NT2/D1 (cell line): ENCODE data around the gene RUNX2.

ENCODE experiments used
- YY1 ChIP-seq: IDR thresholded peaks from 2 replicates; pipeline ENCODE4 v1.6.1; 2011; ENCODE audit not compliant: insufficient read length, insufficient read depth
- ZNF274 ChIP-seq: IDR thresholded peaks from 2 replicates; pipeline ENCODE4 v1.6.1; 2011; ENCODE audit warnings: mild to moderate bottlenecking, low read depth, low read length

DNA sequence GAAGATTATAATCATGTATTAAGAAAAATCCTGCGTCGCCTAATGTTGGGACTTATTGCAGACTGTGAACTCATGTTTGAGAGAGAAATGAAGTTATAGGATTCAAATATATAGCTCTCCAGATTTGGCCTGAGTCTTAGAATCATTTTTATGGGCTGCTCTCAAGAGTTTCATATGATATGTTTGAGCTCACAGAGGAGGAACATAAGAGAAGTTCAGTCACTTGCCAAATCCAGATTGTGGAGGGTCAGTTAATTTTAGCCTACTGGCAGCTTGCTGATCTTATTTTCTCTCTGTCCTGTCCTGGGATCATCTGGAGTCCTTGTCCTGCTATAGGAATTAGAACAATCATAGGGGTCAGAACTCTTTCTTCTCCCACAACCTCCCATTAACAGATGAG lies 235.7 kb downstream of the RUNX2 start:
- TF ChIP-seq YY1 (no peak), ZNF274 (no peak)
